ENCODE results near the gene ASCC1.
"Not testable (repeated sequence)": the region's sequence is repeated elsewhere in the genome, so short reads cannot be mapped to it uniquely, and the experiment has no call there.

Gene ASCC1

GRCh38 chr10:72167118-72167517, 49.0 kb downstream of the ASCC1 start:
- DNase-seq: no peak

GRCh38 chr10:72164617-72165016, 51.5 kb downstream of the ASCC1 start:
- no peak for DNase-seq

GRCh38 chr10:72162978-72163377, 53.1 kb downstream of the ASCC1 start:
- DNase-seq: no peak

- peak; percentile 33 to 59 for DNase-seq
Observed at GRCh38 chr10:72158176-72158575, 57.9 kb downstream of the ASCC1 start.

- DNase-seq: no peak
Observed at GRCh38 chr10:72156223-72156622, 59.9 kb downstream of the ASCC1 start.

- DNase-seq: no peak
Observed at GRCh38 chr10:72152286-72152685, 63.8 kb downstream of the ASCC1 start.

GRCh38 chr10:72150746-72151478, 65.2 kb downstream of the ASCC1 start:
- not testable (repeated sequence) for DNase-seq

GRCh38 chr10:72147324-72147584, 68.8 kb downstream of the ASCC1 start:
- not testable (repeated sequence) for DNase-seq

- no peak for DNase-seq
Observed at GRCh38 chr10:72146559-72147323, 69.3 kb downstream of the ASCC1 start.

GRCh38 chr10:72146071-72146470, 70.0 kb downstream of the ASCC1 start:
- DNase-seq: no peak

- no peak for DNase-seq
Observed at GRCh38 chr10:72145657-72146056, 70.4 kb downstream of the ASCC1 start.

- no peak for DNase-seq
Observed at GRCh38 chr10:72140850-72141249, 75.2 kb downstream of the ASCC1 start.

GRCh38 chr10:72140174-72140573, 75.9 kb downstream of the ASCC1 start:
- no peak for DNase-seq

GRCh38 chr10:72137583-72137982, 78.5 kb downstream of the ASCC1 start:
- no peak for DNase-seq

- DNase-seq: not testable (repeated sequence)
Observed at GRCh38 chr10:72136225-72136624, 79.9 kb downstream of the ASCC1 start.

- no peak for DNase-seq
Observed at GRCh38 chr10:72134785-72135767, 81.0 kb downstream of the ASCC1 start.

- no peak for DNase-seq
Observed at GRCh38 chr10:72133517-72133916, 82.6 kb downstream of the ASCC1 start.

GRCh38 chr10:72132854-72133253, 83.2 kb downstream of the ASCC1 start:
- no peak for DNase-seq

GRCh38 chr10:72127571-72127970, 88.5 kb downstream of the ASCC1 start:
- DNase-seq: no peak

GRCh38 chr10:72126872-72127232, 89.2 kb downstream of the ASCC1 start:
- DNase-seq: no peak

- DNase-seq: peak in 1 of 2 donors; percentile 33
Observed at GRCh38 chr10:72126184-72126871, 89.7 kb downstream of the ASCC1 start.

GRCh38 chr10:72124989-72125388, 91.1 kb downstream of the ASCC1 start:
- peak in 1 of 2 donors; percentile 56 for DNase-seq

- DNase-seq: no peak
Observed at GRCh38 chr10:72124381-72124780, 91.7 kb downstream of the ASCC1 start.
